Lower leg skin (tissue), 3 donors: ENCODE measurements around the gene PDLIM4.

Experiments
- CTCF ChIP-seq, 3 donors: fragments of 450-650 bp; IDR thresholded peaks; one replicate each; pipeline ENCODE4 v1.5.1; 2016; ENCODE audit warnings: antibody characterized with exemption in 3 of 3, mild to moderate bottlenecking in 3 of 3, moderate library complexity in 2 of 3
- POLR2A ChIP-seq, 2 donors: fragments of 450-650 bp; IDR thresholded peaks; one replicate each; pipeline ENCODE4 v1.6.1; 2016 to 2017; ENCODE audit warnings: antibody characterized with exemption in 2 of 2, mild to moderate bottlenecking in 1 of 2, moderate library complexity in 1 of 2

GRCh38 chr5:132319975-132320374 is 62.5 kb downstream of the PDLIM4 start:
- TF ChIP-seq CTCF (IDR thresholded peaks at IDR 0.05) (no peak), POLR2A (IDR thresholded peaks at IDR 0.05) (no peak)
